ENCODE data around the gene TBC1D5.

TBC1D5 gene

DNA sequence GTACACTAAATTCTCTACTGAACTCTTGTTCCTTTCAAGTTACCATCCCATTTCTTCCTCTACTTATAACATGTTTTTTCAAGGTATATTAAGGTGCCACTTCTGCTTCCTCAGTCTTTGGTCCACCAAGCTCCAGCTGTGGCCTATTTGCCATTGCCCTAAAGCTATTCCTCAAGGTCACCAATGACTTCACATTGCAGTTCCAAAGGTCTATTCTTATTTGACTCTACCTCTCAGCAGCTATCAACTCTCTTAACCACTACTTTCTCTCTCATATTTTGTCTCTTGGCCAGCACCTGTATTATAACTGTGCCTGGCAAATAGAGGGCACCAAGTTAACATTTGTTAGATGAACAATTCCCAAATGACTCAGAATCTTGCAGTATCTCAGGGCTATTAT is 503.0 kb downstream of the TBC1D5 start:
- H3K9me3 ChIP-seq (ENCODE audit: low read depth, low read length), result no peaks in the 10 kb centered on the region
- no peak for TF ChIP-seq FOXP2 (optimal IDR thresholded peaks at IDR 0.05; ENCODE audit: control extremely low read depth, extremely low read length, insufficient read depth)
- no peak for TF ChIP-seq POLR2AphosphoS5 (IDR thresholded peaks at IDR 0.05; ENCODE audit: borderline replicate concordance, low read depth, low read length)
- no peak for TF ChIP-seq EZH2 (IDR thresholded peaks at IDR 0.05)
- no peaks in the 10 kb centered on the region for H3K36me3 ChIP-seq (ENCODE audit: insufficient read depth, low read length)
- H3K9ac ChIP-seq (ENCODE audit: insufficient read length), result no peak overlapping the region
- H3K27ac ChIP-seq, result no peak overlapping the region
- no peak overlapping the region for H3K4me3 ChIP-seq
- DNase-seq (ENCODE audit: low read depth, low spot score), result no peak

DNA sequence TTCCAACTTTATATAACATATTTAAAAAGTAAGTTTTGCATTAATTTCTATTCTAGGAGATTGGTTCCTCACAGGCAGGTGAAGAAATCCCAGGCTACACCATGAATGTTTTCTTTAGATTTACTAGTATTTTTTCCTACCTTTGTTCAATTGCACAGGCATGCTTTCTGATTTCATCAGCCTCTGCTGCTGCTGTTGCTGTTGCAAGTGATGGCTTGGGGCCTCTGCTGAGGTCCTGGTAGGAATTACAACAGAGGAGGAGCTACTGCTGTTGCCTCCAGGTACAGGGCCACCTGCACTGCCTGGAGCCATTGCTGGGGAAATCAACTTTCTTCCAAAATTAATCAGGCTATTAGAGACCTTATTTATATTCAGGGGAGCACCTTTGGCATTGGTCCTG is 504.4 kb downstream of the TBC1D5 start:
- TF ChIP-seq FOXP2 (optimal IDR thresholded peaks at IDR 0.05; ENCODE audit: control extremely low read depth, extremely low read length, insufficient read depth) (no peak), POLR2AphosphoS5 (IDR thresholded peaks at IDR 0.05; ENCODE audit: borderline replicate concordance, low read depth, low read length) (no peak), EZH2 (IDR thresholded peaks at IDR 0.05) (no peak)
- no peak overlapping the region for H3K4me3 ChIP-seq
- H3K27ac ChIP-seq, result no peak overlapping the region
- H3K9ac ChIP-seq (ENCODE audit: insufficient read length), result no peak overlapping the region
- H3K36me3 ChIP-seq (ENCODE audit: insufficient read depth, low read length), result no peaks in the 10 kb centered on the region
- H3K9me3 ChIP-seq (ENCODE audit: low read depth, low read length), result no peaks in the 10 kb centered on the region
- no peak for DNase-seq (ENCODE audit: low read depth, low spot score)

DNA sequence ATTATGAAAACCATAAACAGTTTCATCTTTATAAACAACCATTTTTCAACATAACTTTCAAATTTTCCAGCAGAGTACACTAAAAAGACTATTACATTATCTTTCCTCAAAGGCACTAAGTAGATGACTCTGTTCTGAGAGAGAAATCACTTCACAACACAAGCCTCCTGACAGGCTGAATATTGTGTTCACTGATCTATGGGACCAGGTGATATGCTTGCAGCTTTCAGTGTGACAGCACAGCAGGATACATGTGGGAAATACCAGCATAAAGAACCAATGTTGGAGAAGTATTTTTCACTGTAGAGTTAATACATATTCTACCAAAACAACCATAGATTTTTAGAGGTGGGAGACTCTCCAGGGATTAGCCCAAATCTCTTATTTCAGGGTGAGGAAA is 507.1 kb downstream of the TBC1D5 start:
- Histone ChIP-seq H3K4me3 (no peak overlapping the region), H3K9me3 (ENCODE audit: low read depth, low read length) (no peaks in the 10 kb centered on the region), H3K36me3 (ENCODE audit: insufficient read depth, low read length) (no peaks in the 10 kb centered on the region), H3K9ac (ENCODE audit: insufficient read length) (no peak overlapping the region), H3K27ac (no peak overlapping the region)
- DNase-seq (ENCODE audit: low read depth, low spot score), result no peak
- TF ChIP-seq FOXP2 (optimal IDR thresholded peaks at IDR 0.05; ENCODE audit: control extremely low read depth, extremely low read length, insufficient read depth), result no peak
- no peak for TF ChIP-seq EZH2 (IDR thresholded peaks at IDR 0.05)
- TF ChIP-seq POLR2AphosphoS5 (IDR thresholded peaks at IDR 0.05; ENCODE audit: borderline replicate concordance, low read depth, low read length), result no peak

DNA sequence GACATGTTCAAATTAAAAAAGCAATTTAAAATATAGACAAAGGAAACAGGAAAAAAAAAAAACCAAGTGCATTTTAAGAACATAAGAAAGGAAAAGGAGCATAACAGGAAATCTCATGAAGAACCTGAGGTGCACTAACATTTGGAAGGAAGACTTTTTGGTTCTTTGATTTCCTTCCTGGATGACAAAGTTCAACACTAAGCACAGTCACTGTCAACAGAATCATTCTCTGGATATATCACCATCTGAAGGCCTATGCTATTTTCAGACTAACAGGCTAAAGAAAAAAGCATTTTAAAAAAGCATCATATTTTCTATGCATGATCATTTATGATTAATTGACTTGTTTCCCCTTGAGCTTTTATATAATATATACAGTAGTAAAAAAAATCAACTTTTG is 508.0 kb downstream of the TBC1D5 start:
- H3K9ac ChIP-seq (ENCODE audit: insufficient read length), result no peak overlapping the region
- H3K9me3 ChIP-seq (ENCODE audit: low read depth, low read length), result no peaks in the 10 kb centered on the region
- H3K27ac ChIP-seq, result no peak overlapping the region
- TF ChIP-seq EZH2 (IDR thresholded peaks at IDR 0.05), result no peak
- TF ChIP-seq FOXP2 (optimal IDR thresholded peaks at IDR 0.05; ENCODE audit: control extremely low read depth, extremely low read length, insufficient read depth), result no peak
- no peak for TF ChIP-seq POLR2AphosphoS5 (IDR thresholded peaks at IDR 0.05; ENCODE audit: borderline replicate concordance, low read depth, low read length)
- no peak overlapping the region for H3K4me3 ChIP-seq
- DNase-seq (ENCODE audit: low read depth, low spot score), result no peak
- H3K36me3 ChIP-seq (ENCODE audit: insufficient read depth, low read length), result no peaks in the 10 kb centered on the region

DNA sequence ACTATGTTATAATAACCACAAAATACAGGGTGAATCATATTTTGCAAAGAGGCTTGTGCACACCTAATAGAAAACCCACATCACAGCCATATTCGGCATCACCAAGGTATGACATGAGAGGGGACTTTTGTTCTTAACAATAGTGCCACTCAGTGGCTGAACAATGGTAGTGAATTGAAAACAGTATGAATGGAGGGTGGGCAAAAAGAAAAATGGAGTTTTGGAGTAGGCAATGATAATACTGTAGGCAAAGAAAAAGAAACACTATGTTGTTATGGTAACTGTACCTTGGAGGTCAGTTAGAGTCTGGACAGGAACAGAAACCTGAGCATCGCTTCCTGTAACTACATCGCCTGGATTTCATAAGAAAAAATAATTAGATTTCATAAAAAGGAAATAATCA is 509.0 kb downstream of the TBC1D5 start:
- TF ChIP-seq FOXP2 (optimal IDR thresholded peaks at IDR 0.05; ENCODE audit: control extremely low read depth, extremely low read length, insufficient read depth), result no peak
- TF ChIP-seq EZH2 (IDR thresholded peaks at IDR 0.05), result no peak
- no peak for TF ChIP-seq POLR2AphosphoS5 (IDR thresholded peaks at IDR 0.05; ENCODE audit: borderline replicate concordance, low read depth, low read length)
- DNase-seq (ENCODE audit: low read depth, low spot score), result no peak
- no peaks in the 10 kb centered on the region for H3K36me3 ChIP-seq (ENCODE audit: insufficient read depth, low read length)
- H3K27ac ChIP-seq, result no peak overlapping the region
- H3K4me3 ChIP-seq, result no peak overlapping the region
- no peaks in the 10 kb centered on the region for H3K9me3 ChIP-seq (ENCODE audit: low read depth, low read length)
- H3K9ac ChIP-seq (ENCODE audit: insufficient read length), result no peak overlapping the region

DNA sequence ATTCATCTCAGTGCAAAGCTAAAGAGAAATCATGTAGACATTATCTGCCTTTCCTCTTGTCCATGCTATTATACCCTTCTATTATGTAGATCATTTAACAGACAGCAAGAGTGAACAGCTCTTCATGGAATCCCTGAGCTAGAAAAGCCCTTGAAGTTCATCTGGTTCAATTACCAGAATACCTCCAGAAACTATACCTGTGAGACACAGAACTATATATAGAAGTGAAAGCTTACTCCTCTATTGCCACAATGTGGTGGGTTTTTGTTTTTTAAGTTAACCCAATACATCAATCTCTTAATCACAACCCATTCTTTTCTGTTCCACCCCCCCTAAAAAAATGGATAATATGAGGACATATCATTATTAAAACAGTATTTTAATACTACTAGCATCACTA is 510.0 kb downstream of the TBC1D5 start:
- no peaks in the 10 kb centered on the region for H3K36me3 ChIP-seq (ENCODE audit: insufficient read depth, low read length)
- TF ChIP-seq POLR2AphosphoS5 (IDR thresholded peaks at IDR 0.05; ENCODE audit: borderline replicate concordance, low read depth, low read length) (no peak), FOXP2 (optimal IDR thresholded peaks at IDR 0.05; ENCODE audit: control extremely low read depth, extremely low read length, insufficient read depth) (no peak), EZH2 (IDR thresholded peaks at IDR 0.05) (no peak)
- DNase-seq (ENCODE audit: low read depth, low spot score), result no peak
- H3K4me3 ChIP-seq, result no peak overlapping the region
- H3K9me3 ChIP-seq (ENCODE audit: low read depth, low read length), result no peaks in the 10 kb centered on the region
- H3K27ac ChIP-seq, result no peak overlapping the region
- H3K9ac ChIP-seq (ENCODE audit: insufficient read length), result no peak overlapping the region

DNA sequence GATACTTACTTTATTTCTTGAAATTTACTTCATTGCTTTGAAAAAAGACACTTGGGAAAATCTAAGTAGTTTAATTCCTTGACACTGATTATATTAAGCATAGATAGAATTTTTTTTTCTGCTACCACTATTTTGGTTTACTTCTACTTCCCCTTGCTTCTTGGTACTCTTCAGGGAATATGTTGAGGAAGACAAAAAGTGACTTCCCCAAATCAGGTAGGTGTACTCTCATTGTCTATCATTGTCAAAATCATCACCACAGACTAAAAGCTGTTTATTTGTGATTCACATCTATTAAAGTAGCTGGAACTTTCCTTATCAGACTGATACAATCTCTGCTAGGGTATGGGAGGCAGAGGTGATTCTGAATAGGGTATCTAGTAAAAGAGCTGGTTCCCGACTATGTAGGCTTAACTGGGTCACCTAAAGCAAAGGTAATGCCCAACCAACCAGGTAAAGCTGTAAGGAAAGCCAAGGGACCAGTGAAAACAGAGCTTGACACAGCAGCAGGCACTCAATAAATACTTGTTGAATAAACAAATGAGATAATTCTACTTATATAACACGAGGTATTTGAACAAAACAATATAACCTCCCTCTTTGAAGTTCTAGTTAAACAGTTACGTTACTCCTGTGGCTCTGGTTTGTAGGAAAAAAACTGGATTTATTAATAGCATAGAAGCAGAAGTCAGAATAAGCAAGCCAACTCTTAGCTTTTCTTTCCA is 510.7 kb downstream of the TBC1D5 start:
- no peak for DNase-seq (ENCODE audit: low read depth, low spot score)
- Histone ChIP-seq H3K36me3 (ENCODE audit: insufficient read depth, low read length) (no peaks in the 10 kb centered on the region), H3K27ac (no peak overlapping the region), H3K9ac (ENCODE audit: insufficient read length) (no peak overlapping the region), H3K9me3 (ENCODE audit: low read depth, low read length) (no peaks in the 10 kb centered on the region), H3K4me3 (no peak overlapping the region)
- TF ChIP-seq FOXP2 (optimal IDR thresholded peaks at IDR 0.05; ENCODE audit: control extremely low read depth, extremely low read length, insufficient read depth) (no peak), POLR2AphosphoS5 (IDR thresholded peaks at IDR 0.05; ENCODE audit: borderline replicate concordance, low read depth, low read length) (no peak), EZH2 (IDR thresholded peaks at IDR 0.05) (no peak)

DNA sequence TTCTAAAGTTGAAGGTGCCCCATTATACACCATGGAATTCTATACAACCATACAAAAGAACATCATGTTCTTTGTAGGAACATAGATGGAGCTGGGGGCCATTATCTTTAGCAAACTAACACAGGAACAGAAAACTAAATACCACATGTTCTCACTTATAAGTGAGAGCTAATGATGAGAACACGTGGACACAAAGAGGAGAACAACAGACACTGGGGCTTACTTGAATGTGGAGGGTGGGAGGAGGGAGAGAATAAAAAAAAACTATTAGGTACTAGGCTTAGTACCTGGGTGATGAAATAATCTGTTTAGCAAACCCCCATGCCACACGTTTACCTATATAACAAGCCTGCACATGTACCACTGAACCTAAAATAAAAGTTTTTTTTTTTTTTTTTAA is 515.0 kb downstream of the TBC1D5 start:
- Histone ChIP-seq H3K9ac (ENCODE audit: insufficient read length) (no peak overlapping the region), H3K36me3 (ENCODE audit: insufficient read depth, low read length) (no peaks in the 10 kb centered on the region), H3K27ac (no peak overlapping the region), H3K9me3 (ENCODE audit: low read depth, low read length) (no peaks in the 10 kb centered on the region), H3K4me3 (no peak overlapping the region)
- no peak for DNase-seq (ENCODE audit: low read depth, low spot score)
- TF ChIP-seq POLR2AphosphoS5 (IDR thresholded peaks at IDR 0.05; ENCODE audit: borderline replicate concordance, low read depth, low read length), result no peak

DNA sequence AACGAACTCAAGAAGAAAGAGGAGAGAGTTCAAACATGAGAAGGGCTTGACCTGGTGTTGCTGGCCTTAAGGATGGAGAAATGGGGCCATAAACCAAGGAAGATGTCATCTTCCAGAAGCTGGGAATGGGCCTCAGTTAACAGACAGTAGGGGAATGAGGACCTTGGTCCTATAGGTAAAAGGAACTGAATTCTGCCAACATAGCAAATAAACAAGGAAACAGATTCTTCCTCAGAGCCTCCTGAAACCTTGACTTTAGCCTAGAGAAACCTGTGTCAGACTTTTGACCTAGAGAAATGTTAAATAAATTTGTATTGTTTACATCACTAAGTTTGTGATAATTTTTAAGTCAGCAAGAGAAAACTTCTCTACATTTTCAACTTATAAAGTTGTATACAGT is 520.9 kb downstream of the TBC1D5 start:
- Histone ChIP-seq H3K4me3 (no peak overlapping the region), H3K36me3 (ENCODE audit: insufficient read depth, low read length) (no peaks in the 10 kb centered on the region), H3K9me3 (ENCODE audit: low read depth, low read length) (no peaks in the 10 kb centered on the region), H3K9ac (ENCODE audit: insufficient read length) (no peak overlapping the region), H3K27ac (no peak overlapping the region)
- no peak for DNase-seq (ENCODE audit: low read depth, low spot score)
- no peak for TF ChIP-seq POLR2AphosphoS5 (IDR thresholded peaks at IDR 0.05; ENCODE audit: borderline replicate concordance, low read depth, low read length)
- TF ChIP-seq EZH2 (IDR thresholded peaks at IDR 0.05), result no peak
- no peak for TF ChIP-seq FOXP2 (optimal IDR thresholded peaks at IDR 0.05; ENCODE audit: control extremely low read depth, extremely low read length, insufficient read depth)
